GM04503 (cell line): ENCODE data around the gene MAZ.
"Not testable (repeated sequence)": the region's sequence is repeated elsewhere in the genome, so short reads cannot be mapped to it uniquely, and the experiment has no call there.

Experiments used
- DNase-seq: peaks from one replicate; pipeline ENCODE4 v3.0.0-alpha.2; 2012; ENCODE audit warnings: low read depth

MAZ gene

GRCh38 chr16:29825145-29826044, 19.1 kb downstream of the MAZ start:
- peak; percentile 71 for DNase-seq

GRCh38 chr16:29826342-29826695, 20.0 kb downstream of the MAZ start:
- DNase-seq, result no peak

GRCh38 chr16:29830774-29831173, 24.4 kb downstream of the MAZ start:
- DNase-seq, result no peak

GRCh38 chr16:29831490-29831889, 25.2 kb downstream of the MAZ start:
- no peak for DNase-seq

- not testable (repeated sequence) for DNase-seq
Observed at GRCh38 chr16:29833219-29833618, 26.9 kb downstream of the MAZ start.

- no peak for DNase-seq
Observed at GRCh38 chr16:29834079-29834478, 27.8 kb downstream of the MAZ start.

GRCh38 chr16:29835926-29836325, 29.6 kb downstream of the MAZ start:
- no peak for DNase-seq

- DNase-seq, result no peak
Observed at GRCh38 chr16:29836623-29837022, 30.3 kb downstream of the MAZ start.

GRCh38 chr16:29837841-29838240, 31.5 kb downstream of the MAZ start:
- no peak for DNase-seq

- no peak for DNase-seq
Observed at GRCh38 chr16:29839822-29840221, 33.5 kb downstream of the MAZ start.

- no peak for DNase-seq
Observed at GRCh38 chr16:29840240-29840639, 33.9 kb downstream of the MAZ start.

- no peak for DNase-seq
Observed at GRCh38 chr16:29841631-29842030, 35.3 kb downstream of the MAZ start.

GRCh38 chr16:29842732-29843346, 36.5 kb downstream of the MAZ start:
- DNase-seq, result no peak

GRCh38 chr16:29843931-29844330, 37.6 kb downstream of the MAZ start:
- DNase-seq, result no peak

GRCh38 chr16:29844575-29845331, 38.4 kb downstream of the MAZ start:
- DNase-seq, result no peak

GRCh38 chr16:29845656-29846055, 39.3 kb downstream of the MAZ start:
- no peak for DNase-seq

GRCh38 chr16:29848420-29849297, 42.3 kb downstream of the MAZ start:
- no peak for DNase-seq

- DNase-seq, result no peak
Observed at GRCh38 chr16:29849505-29849904, 43.2 kb downstream of the MAZ start.

- no peak for DNase-seq
Observed at GRCh38 chr16:29850998-29851397, 44.7 kb downstream of the MAZ start.

- DNase-seq, result peak; percentile 54
Observed at GRCh38 chr16:29852654-29853053, 46.3 kb downstream of the MAZ start.

GRCh38 chr16:29854520-29855100, 48.3 kb downstream of the MAZ start:
- no peak for DNase-seq
